ENCODE measurements around the gene PHF2.

PHF2 gene

GRCh38 chr9:93613174-93613573, 36.8 kb downstream of the PHF2 start:
- peak in 1 of 2 donors; percentile 12 for DNase-seq
- Histone ChIP-seq H3K36me3 (no peaks in the 10 kb centered on the region), H3K27ac (no peak overlapping the region), H3K9me3 (peaks cover 0 to 8% (median 0%) of the 10 kb centered on the region in 3 donors), H3K4me3 (no peak overlapping the region), H3K4me1 (peaks cover 0 to 25% (median 11%) of the 10 kb centered on the region in 4 donors), H3K27me3 (no peaks in the 10 kb centered on the region)
- TF ChIP-seq CTCF (IDR thresholded peaks at IDR 0.05), result no peak
- intact Hi-C loops (cut with DNase I; ENCODE audit: low total_unique reads), result no loop called here

- Histone ChIP-seq H3K9me3 (peaks cover 0 to 8% (median 0%) of the 10 kb centered on the region in 3 donors), H3K4me3 (no peak overlapping the region), H3K36me3 (no peaks in the 10 kb centered on the region), H3K4me1 (peaks cover 0 to 27% (median 12%) of the 10 kb centered on the region in 4 donors), H3K27me3 (no peaks in the 10 kb centered on the region), H3K27ac (no peak overlapping the region)
- TF ChIP-seq CTCF (IDR thresholded peaks at IDR 0.05), result no peak
- DNase-seq, result no peak
- intact Hi-C loops (cut with DNase I; ENCODE audit: low total_unique reads), result no loop called here
Measured at GRCh38 chr9:93613791-93614190, 37.4 kb downstream of the PHF2 start.

GRCh38 chr9:93614830-93615468, 38.6 kb downstream of the PHF2 start:
- TF ChIP-seq CTCF (IDR thresholded peaks at IDR 0.05), result no peak
- H3K4me1 ChIP-seq, result peaks cover 0 to 33% (median 20%) of the 10 kb centered on the region in 4 donors

GRCh38 chr9:93616044-93616443, 39.7 kb downstream of the PHF2 start:
- Histone ChIP-seq H3K4me1 (peaks cover 0 to 43% (median 25%) of the 10 kb centered on the region in 4 donors), H3K36me3 (no peaks in the 10 kb centered on the region), H3K27ac (no peak overlapping the region), H3K4me3 (no peak overlapping the region), H3K27me3 (no peaks in the 10 kb centered on the region), H3K9me3 (no peaks in the 10 kb centered on the region)
- no peak for DNase-seq
- intact Hi-C loops (cut with DNase I; ENCODE audit: low total_unique reads), result no loop called here
- no peak for TF ChIP-seq CTCF (IDR thresholded peaks at IDR 0.05)

More at GRCh38 chr9:93614830-93615468, 38.6 kb downstream of the PHF2 start:
- Histone ChIP-seq H3K4me3 (no peak overlapping the region), H3K27ac (no peak overlapping the region), H3K9me3 (peaks cover 0 to 7% (median 0%) of the 10 kb centered on the region in 3 donors), H3K27me3 (no peaks in the 10 kb centered on the region), H3K36me3 (no peaks in the 10 kb centered on the region)
- DNase-seq, result no peak
- intact Hi-C loops (cut with DNase I; ENCODE audit: low total_unique reads), result no loop called here

GRCh38 chr9:93617273-93617672, 40.9 kb downstream of the PHF2 start:
- intact Hi-C loops (cut with DNase I; ENCODE audit: low total_unique reads), result no loop called here
- H3K4me3 ChIP-seq, result no peak overlapping the region
- H3K4me1 ChIP-seq, result peaks cover 0 to 51% (median 31%) of the 10 kb centered on the region in 4 donors
- no peak overlapping the region for H3K27ac ChIP-seq
- H3K36me3 ChIP-seq, result no peaks in the 10 kb centered on the region
- no peaks in the 10 kb centered on the region for H3K9me3 ChIP-seq
- no peak for DNase-seq
- no peak for TF ChIP-seq CTCF (IDR thresholded peaks at IDR 0.05)
- no peaks in the 10 kb centered on the region for H3K27me3 ChIP-seq

Data from tibial artery (tissue), 4 donors.